ENCODE measurements around the gene EPHB6.

- TF ChIP-seq CTCF (conservative IDR thresholded peaks at IDR 0.05; ENCODE audit: low read length): no peak
- TF ChIP-seq EZH2phosphoT487 (IDR thresholded peaks at IDR 0.05; ENCODE audit: borderline replicate concordance, low read depth, low read length): no peak
Observed at GRCh38 chr7:142838461-142839213, 16.2 kb upstream of the EPHB6 start.

Measured in OCI-LY7 (cell line).